HepG2 (cell line): ENCODE measurements around the gene RRBP1. TPM values are rescaled to one million over a fixed set of nuclear protein-coding genes. Genes with fewer than 3 reads are reported as not detected.
A peak's percentile ranks its signal among the peaks of the same experiment; 100 is the strongest.

Source experiments
- ELF3 ChIP-seq: IDR thresholded peaks from 2 replicates; pipeline ENCODE4 v1.6.1; 2016; ENCODE audit warnings: missing genetic modification reagents, missing compliant biosample characterization
- HIVEP1 ChIP-seq: sonication (generic); formaldehyde crosslinking; IDR thresholded peaks from 2 replicates; pipeline ENCODE4 v1.4.0; 2020; ENCODE audit warnings: mild to moderate bottlenecking, missing genetic modification reagents
- HNRNPUL1 ChIP-seq: fragments of 200-400 bp; formaldehyde crosslinking; IDR thresholded peaks from 2 replicates; pipeline ENCODE4 v1.6.1; 2017; ENCODE audit warnings: low read depth, mild to moderate bottlenecking, low read length, moderate library complexity
- KDM5A ChIP-seq: fragments of 200-600 bp; sonication (generic); IDR thresholded peaks from 2 replicates; pipeline ENCODE4 v1.7.0; 2018; ENCODE audit warnings: antibody characterized with exemption, mild to moderate bottlenecking, low read length, borderline replicate concordance
- KDM6A ChIP-seq: IDR thresholded peaks from 2 replicates; pipeline ENCODE4 v1.6.1; 2016; ENCODE audit warnings: low read depth
- PITX1 ChIP-seq: sonication (generic); formaldehyde crosslinking; IDR thresholded peaks from 2 replicates; pipeline ENCODE4 v1.5.1; 2020; ENCODE audit warnings: mild to moderate bottlenecking, missing genetic modification reagents
- TBX2 ChIP-seq: sonication (generic); formaldehyde crosslinking; IDR thresholded peaks from 2 replicates; pipeline ENCODE4 v1.5.0; 2020; ENCODE audit warnings: missing genetic modification reagents, mild to moderate bottlenecking, borderline replicate concordance
- TIGD3 ChIP-seq: sonication (generic); formaldehyde crosslinking; IDR thresholded peaks from 2 replicates; pipeline ENCODE4 v1.5.1; 2020; ENCODE audit warnings: mild to moderate bottlenecking, missing genetic modification reagents, borderline replicate concordance
- ZBTB7B ChIP-seq: sonication (generic); formaldehyde crosslinking; IDR thresholded peaks from 2 replicates; pipeline ENCODE4 v1.4.0; 2020; ENCODE audit warnings: missing genetic modification reagents
- ZNF18 ChIP-seq: sonication (generic); formaldehyde crosslinking; IDR thresholded peaks from 2 replicates; pipeline ENCODE4 v1.8.0; 2022; ENCODE audit warnings: mild to moderate bottlenecking, missing genetic modification reagents; ENCODE audit not compliant: insufficient replicate concordance
- ZNF407 ChIP-seq: sonication (generic); formaldehyde crosslinking; IDR thresholded peaks from one replicate; pipeline ENCODE4 v1.5.1; 2020; ENCODE audit warnings: mild to moderate bottlenecking, missing genetic modification reagents; ENCODE audit errors: not compliant biosample characterization
- polyA plus RNA-seq, 8 experiments: library from polyadenylated mRNA; depleted of rRNA in 3 of 8; stranded (reverse) in 7 of 8; unstranded in 1 of 8; fragments of >200 nt; fragmentation: Illumina TruSeq in 4 of 8; extraction: Trizol in 4 of 8; gene quantifications; 2 replicates each; pipeline versions ENCODE4 v1.2.1 to v1.2.3, GENCODE V29; 2011 to 2016; ENCODE audit warnings: low read depth in 4 of 8, missing spikeins in 1 of 8, mixed read lengths in 1 of 8; ENCODE audit not compliant: insufficient read depth in 1 of 8
- total RNA-seq, 5 experiments: library from RNA; depleted of rRNA; stranded (reverse); fragments of >200 nt; fragmentation: Illumina TruSeq; extraction: Trizol; gene quantifications; 2 replicates each; pipeline ENCODE4 v1.2.3, GENCODE V29; 2016; ENCODE audit warnings: low read depth in 1 of 5
- TF ChIP-seq, protein P1 (sequence below): sonication (generic); formaldehyde crosslinking; IDR thresholded peaks from 2 replicates; pipeline ENCODE4 v1.5.0; 2020; ENCODE audit warnings: mild to moderate bottlenecking, missing genetic modification reagents
- TF ChIP-seq, protein P2 (sequence below): IDR thresholded peaks from 2 replicates; pipeline ENCODE4 v1.6.1; 2016; ENCODE audit warnings: low read depth, borderline replicate concordance

The RRBP1 gene
- total and polyA plus RNA-seq, 2 of the 13 experiments (the other 11 are each of a cell fraction or from before 2014, with no cell fraction given) = 150 to 222 TPM

GRCh38 chr20:17570347-17571152 is 111.5 kb downstream of the RRBP1 start (continued):
- TF ChIP-seq PITX1 (CRISPR knock-in tag) (no peak), KDM5A (no peak; the same call in 1 of the 2 replicates), HIVEP1 (no peak), HNRNPUL1 (no peak), ZNF407 (CRISPR knock-in tag) (peak; percentile 67), TIGD3 (CRISPR knock-in tag) (0 out of 2 replicates have a peak, but pooled peaks have one; percentile 1), ZNF18 (no peak), TBX2 (CRISPR knock-in tag) (0 out of 2 replicates have a peak, but pooled peaks have one; percentile 80), ELF3 (CRISPR knock-in tag) (peak; percentile 2; the same call in 1 of the 2 replicates), KDM6A (0 out of 2 replicates have a peak, but pooled peaks have one; percentile 10), ZBTB7B (CRISPR knock-in tag) (peak; percentile 80)
- TF ChIP-seq, protein P1, sequence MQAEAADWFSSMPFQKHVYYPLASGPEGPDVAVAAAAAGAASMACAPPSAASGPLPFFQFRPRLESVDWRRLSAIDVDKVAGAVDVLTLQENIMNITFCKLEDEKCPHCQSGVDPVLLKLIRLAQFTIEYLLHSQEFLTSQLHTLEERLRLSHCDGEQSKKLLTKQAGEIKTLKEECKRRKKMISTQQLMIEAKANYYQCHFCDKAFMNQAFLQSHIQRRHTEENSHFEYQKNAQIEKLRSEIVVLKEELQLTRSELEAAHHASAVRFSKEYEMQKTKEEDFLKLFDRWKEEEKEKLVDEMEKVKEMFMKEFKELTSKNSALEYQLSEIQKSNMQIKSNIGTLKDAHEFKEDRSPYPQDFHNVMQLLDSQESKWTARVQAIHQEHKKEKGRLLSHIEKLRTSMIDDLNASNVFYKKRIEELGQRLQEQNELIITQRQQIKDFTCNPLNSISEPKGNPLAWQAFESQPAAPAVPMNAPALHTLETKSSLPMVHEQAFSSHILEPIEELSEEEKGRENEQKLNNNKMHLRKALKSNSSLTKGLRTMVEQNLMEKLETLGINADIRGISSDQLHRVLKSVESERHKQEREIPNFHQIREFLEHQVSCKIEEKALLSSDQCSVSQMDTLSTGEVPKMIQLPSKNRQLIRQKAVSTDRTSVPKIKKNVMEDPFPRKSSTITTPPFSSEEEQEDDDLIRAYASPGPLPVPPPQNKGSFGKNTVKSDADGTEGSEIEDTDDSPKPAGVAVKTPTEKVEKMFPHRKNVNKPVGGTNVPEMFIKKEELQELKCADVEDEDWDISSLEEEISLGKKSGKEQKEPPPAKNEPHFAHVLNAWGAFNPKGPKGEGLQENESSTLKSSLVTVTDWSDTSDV = 0 out of 2 replicates have a peak, but pooled peaks have one; percentile 36
- TF ChIP-seq, protein P2, sequence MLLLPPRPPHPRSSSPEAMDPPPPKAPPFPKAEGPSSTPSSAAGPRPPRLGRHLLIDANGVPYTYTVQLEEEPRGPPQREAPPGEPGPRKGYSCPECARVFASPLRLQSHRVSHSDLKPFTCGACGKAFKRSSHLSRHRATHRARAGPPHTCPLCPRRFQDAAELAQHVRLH (CRISPR knock-in tag) = 0 out of 2 replicates have a peak, but pooled peaks have one; percentile 21
